HK-2 (cell line): ENCODE data around the gene RNMT.

Experiments
- DNase-seq: peaks from one replicate; pipeline ENCODE4 v3.0.0-alpha.2; 2018; ENCODE audit not compliant: unreplicated experiment

Gene RNMT

DNA sequence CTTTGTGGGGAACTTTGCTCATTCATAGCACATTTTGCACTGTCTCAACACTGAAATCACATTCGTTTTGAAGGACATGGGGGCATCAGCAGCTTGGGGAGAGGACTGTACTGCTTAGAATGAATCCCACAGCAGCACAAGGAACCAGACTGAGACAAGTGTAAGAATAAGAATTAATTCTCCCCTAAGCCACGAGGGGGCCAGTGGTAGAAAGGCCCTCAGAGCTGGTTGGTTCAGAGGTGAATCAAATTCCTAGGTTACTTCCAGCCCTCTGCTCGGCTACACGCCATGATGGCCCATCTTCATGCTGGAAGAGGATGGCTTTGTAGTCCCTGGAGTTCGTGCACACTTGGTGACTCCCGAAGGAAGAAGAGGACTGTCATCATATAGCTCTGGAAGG is 85.5 kb downstream of the RNMT start:
- no peak for DNase-seq

DNA sequence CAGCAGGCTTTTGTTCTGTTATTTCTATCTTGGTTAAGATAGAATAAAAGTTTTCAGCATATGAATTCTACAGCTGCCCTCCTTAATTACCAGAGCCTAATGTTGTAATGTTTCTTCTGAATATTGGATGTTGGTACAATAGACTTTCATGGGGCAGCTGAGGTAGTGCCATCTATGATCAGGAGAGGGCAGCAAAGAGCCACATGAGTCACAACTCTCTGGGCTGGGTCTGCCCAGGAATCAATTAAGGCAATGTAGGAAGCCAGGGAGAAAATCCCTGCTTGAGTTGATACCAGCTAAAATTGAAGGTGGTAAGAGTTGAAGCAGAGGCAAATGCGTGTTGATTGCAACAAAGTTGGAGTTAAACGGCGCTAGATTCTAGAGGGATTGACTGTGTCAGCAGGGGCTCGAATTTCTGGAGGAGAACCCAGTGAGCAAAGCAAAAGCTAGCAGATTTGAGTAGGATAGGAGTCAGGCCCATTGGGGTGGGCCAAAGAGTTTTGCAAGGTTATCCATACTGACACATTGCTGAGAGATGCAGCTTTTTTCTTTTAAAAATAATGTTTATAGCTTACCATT is 86.9 kb downstream of the RNMT start:
- peak; percentile 37 for DNase-seq
